ENCODE results near the gene NKPD1. TPM values are rescaled to one million over a fixed set of nuclear protein-coding genes. Genes with fewer than 3 reads are reported as not detected.

The NKPD1 gene
- total and polyA plus RNA-seq, 2 donors (not counting 1 experiment from before 2014, with no cell fraction given): 0.27 to 0.36 TPM

- H3K79me2 ChIP-seq (ENCODE audit: control insufficient read depth, insufficient read depth, low read length): no peaks in the 10 kb centered on the region
- H3K27me3 Mint-ChIP-seq: peaks cover 37% of the 10 kb centered on the region
- no peaks in the 10 kb centered on the region for H4K20me1 ChIP-seq (ENCODE audit: control insufficient read depth, insufficient read depth, low read length, poor library complexity, severe bottlenecking)
- intact Hi-C loops (cut with micrococcal nuclease): no loop called here
- no peak overlapping the region for H2AFZ ChIP-seq (ENCODE audit: insufficient read depth, low read depth, low read length, poor library complexity, severe bottlenecking)
- ChIA-PET CTCF (interaction anchor here (1.3 kb wide), 1 partner anchor 23 kb away, joined by 3 read pairs; no protein-coding TSS in a partner anchor), POLR2A (no interaction called here)
- no peaks in the 10 kb centered on the region for H3K36me3 ChIP-seq (replicated peaks in 1 of 2; ENCODE audit: control extremely low read depth in 1 of 2, control insufficient read depth in 1 of 2, extremely low read depth in 1 of 2, insufficient read depth in 2 of 2, low read length in 1 of 2)
- no peak overlapping the region for H3K4me3 Mint-ChIP-seq
- no peak overlapping the region for H3K9ac ChIP-seq (ENCODE audit: low read length)
- no peak overlapping the region for H3K4me2 ChIP-seq (replicated peaks; ENCODE audit: low read depth, low read length, poor library complexity, severe bottlenecking)
- WGBS (ENCODE audit: insufficient coverage): 53% methylated on average over 27 of the region's 27 CpGs
- H3K27ac Mint-ChIP-seq: no peak overlapping the region
- TF ChIP-seq EZH2 (IDR thresholded peaks at IDR 0.05; ENCODE audit: borderline replicate concordance, insufficient read depth, low read depth, low read length, poor library complexity, severe bottlenecking) (no peak), CTCF (IDR thresholded peaks at IDR 0.05) (no peak)
- H3K4me1 ChIP-seq (ENCODE audit: control insufficient read depth in 2 of 2, insufficient read depth in 2 of 2, low read length in 2 of 2): peaks cover 5 to 6% of the 10 kb centered on the region in 2 donors
- peaks cover 9% of the 10 kb centered on the region for H3K4me1 Mint-ChIP-seq
- H3K27me3 ChIP-seq (replicated peaks in 1 of 4; ENCODE audit: control extremely low read depth in 1 of 4, control insufficient read depth in 3 of 4, insufficient read depth in 4 of 4, low read length in 3 of 4): peaks cover 0 to 35% (median 11%) of the 10 kb centered on the region in 4 experiments
- no peak for ATAC-seq (ENCODE audit: low read depth)
- H3K9me3 Mint-ChIP-seq (ENCODE audit: insufficient read depth): no peaks in the 10 kb centered on the region
- no peak overlapping the region for H3K4me3 ChIP-seq (ENCODE audit: control extremely low read depth in 1 of 5, extremely low read depth in 1 of 5, insufficient read depth in 1 of 5, low read depth in 2 of 5, low read length in 4 of 5)
- H3K9me3 ChIP-seq (ENCODE audit: control extremely low read depth in 1 of 3, control insufficient read depth in 2 of 3, insufficient read depth in 1 of 3, low read length in 2 of 3): peaks cover 0 to 8% (median 0%) of the 10 kb centered on the region in 3 donors
- H3K27ac ChIP-seq (ENCODE audit: low read length in 2 of 2): no peak overlapping the region
- no peak for DNase-seq
Observed at GRCh38 chr19:45158503-45159209, 2.1 kb downstream of the NKPD1 start.

- H4K20me1 ChIP-seq (ENCODE audit: control insufficient read depth, insufficient read depth, low read length, poor library complexity, severe bottlenecking): no peaks in the 10 kb centered on the region
- WGBS (ENCODE audit: insufficient coverage): 93% methylated on average over 8 of the region's 11 CpGs
- no peak overlapping the region for H3K9ac ChIP-seq (ENCODE audit: low read length)
- ChIA-PET POLR2A (no interaction called here), CTCF (no interaction called here)
- intact Hi-C loops (cut with micrococcal nuclease): no loop called here
- H3K9me3 ChIP-seq (ENCODE audit: control extremely low read depth in 1 of 3, control insufficient read depth in 2 of 3, insufficient read depth in 1 of 3, low read length in 2 of 3): peaks cover 0 to 20% (median 0%) of the 10 kb centered on the region in 3 donors
- no peaks in the 10 kb centered on the region for H3K9me3 Mint-ChIP-seq (ENCODE audit: insufficient read depth)
- DNase-seq: no peak
- no peak overlapping the region for H3K4me3 Mint-ChIP-seq
- H3K4me3 ChIP-seq (ENCODE audit: control extremely low read depth in 1 of 5, extremely low read depth in 1 of 5, insufficient read depth in 1 of 5, low read depth in 2 of 5, low read length in 4 of 5): no peak overlapping the region
- ATAC-seq (ENCODE audit: low read depth): no peak
- H3K27ac ChIP-seq (ENCODE audit: low read length in 2 of 2): no peak overlapping the region
- peaks cover 16% of the 10 kb centered on the region for H3K4me1 Mint-ChIP-seq
- H3K27me3 ChIP-seq (replicated peaks in 1 of 4; ENCODE audit: control extremely low read depth in 1 of 4, control insufficient read depth in 3 of 4, insufficient read depth in 4 of 4, low read length in 3 of 4): peaks cover 0 to 51% (median 14%) of the 10 kb centered on the region in 4 experiments
- no peak overlapping the region for H2AFZ ChIP-seq (ENCODE audit: insufficient read depth, low read depth, low read length, poor library complexity, severe bottlenecking)
- TF ChIP-seq EZH2 (IDR thresholded peaks at IDR 0.05; ENCODE audit: borderline replicate concordance, insufficient read depth, low read depth, low read length, poor library complexity, severe bottlenecking): no peak
- no peak for TF ChIP-seq CTCF (IDR thresholded peaks at IDR 0.05)
- H3K4me2 ChIP-seq (replicated peaks; ENCODE audit: low read depth, low read length, poor library complexity, severe bottlenecking): no peak overlapping the region
- H3K4me1 ChIP-seq (ENCODE audit: control insufficient read depth in 2 of 2, insufficient read depth in 2 of 2, low read length in 2 of 2): peaks cover 22 to 24% of the 10 kb centered on the region in 2 donors
- H3K79me2 ChIP-seq (ENCODE audit: control insufficient read depth, insufficient read depth, low read length): no peaks in the 10 kb centered on the region
- H3K36me3 ChIP-seq (replicated peaks in 1 of 2; ENCODE audit: control extremely low read depth in 1 of 2, control insufficient read depth in 1 of 2, extremely low read depth in 1 of 2, insufficient read depth in 2 of 2, low read length in 1 of 2): no peaks in the 10 kb centered on the region
- no peak overlapping the region for H3K27ac Mint-ChIP-seq
- peaks cover 41% of the 10 kb centered on the region for H3K27me3 Mint-ChIP-seq
Observed at GRCh38 chr19:45156751-45157150, 4.0 kb downstream of the NKPD1 start.

All from B cell (primary cell).